ENCODE data around the gene WDR36. TPM values are rescaled to one million over a fixed set of nuclear protein-coding genes. Genes with fewer than 3 reads are reported as not detected.

WDR36 gene
- total and polyA plus RNA-seq, 2 experiments from 2014 or later, result 14.1 to 14.9 TPM

GRCh38 chr5:111122398-111122797, 30.2 kb downstream of the WDR36 start:
- H3K27ac ChIP-seq, result no peak overlapping the region
- no peak overlapping the region for H3K4me3 ChIP-seq
- H3K27me3 ChIP-seq, result no peaks in the 10 kb centered on the region
- H3K4me1 ChIP-seq (ENCODE audit: low read depth), result no peaks in the 10 kb centered on the region
- peaks cover 80% of the 10 kb centered on the region for H3K36me3 ChIP-seq
- no peak for DNase-seq (ENCODE audit: low read depth in 1 of 2, low spot score in 1 of 2)
- no peaks in the 10 kb centered on the region for H3K9me3 ChIP-seq (ENCODE audit: low read depth)
- TF ChIP-seq CTCF (IDR thresholded peaks at IDR 0.05; ENCODE audit: low read depth, low read length), result no peak

GRCh38 chr5:111124793-111125192, 32.6 kb downstream of the WDR36 start:
- Histone ChIP-seq H3K4me1 (ENCODE audit: low read depth) (no peaks in the 10 kb centered on the region), H3K27me3 (no peaks in the 10 kb centered on the region), H3K27ac (no peak overlapping the region), H3K9me3 (ENCODE audit: low read depth) (no peaks in the 10 kb centered on the region), H3K36me3 (peaks cover 70% of the 10 kb centered on the region), H3K4me3 (no peak overlapping the region)
- DNase-seq (ENCODE audit: low read depth in 1 of 2, low spot score in 1 of 2), result no peak
- no peak for TF ChIP-seq CTCF (IDR thresholded peaks at IDR 0.05; ENCODE audit: low read depth, low read length)

GRCh38 chr5:111126896-111127295, 34.7 kb downstream of the WDR36 start:
- Histone ChIP-seq H3K27ac (no peak overlapping the region), H3K27me3 (no peaks in the 10 kb centered on the region), H3K4me3 (no peak overlapping the region), H3K9me3 (ENCODE audit: low read depth) (no peaks in the 10 kb centered on the region), H3K4me1 (ENCODE audit: low read depth) (no peaks in the 10 kb centered on the region), H3K36me3 (peaks cover 49% of the 10 kb centered on the region)
- TF ChIP-seq CTCF (IDR thresholded peaks at IDR 0.05; ENCODE audit: low read depth, low read length), result no peak
- DNase-seq (ENCODE audit: low read depth in 1 of 2, low spot score in 1 of 2), result no peak

- Histone ChIP-seq H3K4me3 (no peak overlapping the region), H3K27me3 (no peaks in the 10 kb centered on the region), H3K4me1 (ENCODE audit: low read depth) (no peaks in the 10 kb centered on the region), H3K27ac (no peak overlapping the region), H3K9me3 (ENCODE audit: low read depth) (no peaks in the 10 kb centered on the region), H3K36me3 (peaks cover 41% of the 10 kb centered on the region)
- DNase-seq (ENCODE audit: low read depth in 1 of 2, low spot score in 1 of 2), result no peak
- no peak for TF ChIP-seq CTCF (IDR thresholded peaks at IDR 0.05; ENCODE audit: low read depth, low read length)
Measured at GRCh38 chr5:111127453-111128195, 35.5 kb downstream of the WDR36 start.

- Histone ChIP-seq H3K27ac (no peak overlapping the region), H3K4me1 (ENCODE audit: low read depth) (no peaks in the 10 kb centered on the region), H3K9me3 (ENCODE audit: low read depth) (no peaks in the 10 kb centered on the region), H3K36me3 (peaks cover 24% of the 10 kb centered on the region), H3K27me3 (no peaks in the 10 kb centered on the region), H3K4me3 (no peak overlapping the region)
- peak in 1 of 2 donors; percentile 65 for DNase-seq (ENCODE audit: low read depth in 1 of 2, low spot score in 1 of 2)
- TF ChIP-seq CTCF (IDR thresholded peaks at IDR 0.05; ENCODE audit: low read depth, low read length), result no peak
Measured at GRCh38 chr5:111129938-111130337, 37.8 kb downstream of the WDR36 start.
